SU-DHL-6 (cell line): ENCODE measurements around the gene C1QC.

Source experiments
- EZH2phosphoT487 ChIP-seq: fragments of 200-600 bp; sonication (generic), shearing (Covaris generic); conservative IDR thresholded peaks from 2 replicates; pipeline ENCODE4 v1.6.1; 2018; ENCODE audit warnings: mild to moderate bottlenecking, antibody characterized with exemption, low read length, moderate library complexity, mixed read lengths
- TF ChIP-seq, protein P1 (sequence below): fragments of 200-600 bp; sonication (generic); IDR thresholded peaks from one replicate; pipeline ENCODE4 v1.5.1; 2017; ENCODE audit warnings: antibody characterized with exemption, mild to moderate bottlenecking, low read length, moderate library complexity; ENCODE audit not compliant: insufficient read depth, poor library complexity, severe bottlenecking

DNA sequence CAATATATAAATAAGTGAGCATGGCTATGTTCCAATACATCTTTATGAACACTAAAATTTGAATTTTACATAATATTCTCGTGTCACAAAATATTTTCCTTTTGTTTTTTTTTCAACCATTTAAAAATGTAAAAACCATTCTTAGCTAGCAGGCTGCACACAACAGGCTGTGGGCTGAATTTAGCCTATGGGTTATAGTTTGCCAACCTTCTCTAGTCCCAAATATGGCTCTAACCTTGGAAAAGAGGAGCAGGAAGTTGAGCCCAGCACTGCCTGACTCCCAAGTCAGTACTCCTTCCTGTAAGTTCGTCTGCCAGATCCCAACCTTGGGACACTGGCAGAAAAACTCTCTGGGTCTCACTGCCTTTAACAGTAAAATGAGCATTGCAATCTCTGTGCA lies 23.0 kb downstream of the C1QC start:
- TF ChIP-seq, protein P1, sequence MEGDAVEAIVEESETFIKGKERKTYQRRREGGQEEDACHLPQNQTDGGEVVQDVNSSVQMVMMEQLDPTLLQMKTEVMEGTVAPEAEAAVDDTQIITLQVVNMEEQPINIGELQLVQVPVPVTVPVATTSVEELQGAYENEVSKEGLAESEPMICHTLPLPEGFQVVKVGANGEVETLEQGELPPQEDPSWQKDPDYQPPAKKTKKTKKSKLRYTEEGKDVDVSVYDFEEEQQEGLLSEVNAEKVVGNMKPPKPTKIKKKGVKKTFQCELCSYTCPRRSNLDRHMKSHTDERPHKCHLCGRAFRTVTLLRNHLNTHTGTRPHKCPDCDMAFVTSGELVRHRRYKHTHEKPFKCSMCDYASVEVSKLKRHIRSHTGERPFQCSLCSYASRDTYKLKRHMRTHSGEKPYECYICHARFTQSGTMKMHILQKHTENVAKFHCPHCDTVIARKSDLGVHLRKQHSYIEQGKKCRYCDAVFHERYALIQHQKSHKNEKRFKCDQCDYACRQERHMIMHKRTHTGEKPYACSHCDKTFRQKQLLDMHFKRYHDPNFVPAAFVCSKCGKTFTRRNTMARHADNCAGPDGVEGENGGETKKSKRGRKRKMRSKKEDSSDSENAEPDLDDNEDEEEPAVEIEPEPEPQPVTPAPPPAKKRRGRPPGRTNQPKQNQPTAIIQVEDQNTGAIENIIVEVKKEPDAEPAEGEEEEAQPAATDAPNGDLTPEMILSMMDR, result no peak
- TF ChIP-seq EZH2phosphoT487, result no peak
